Measurements from ENCODE around the gene EIF5A.

Gene EIF5A

GRCh38 chr17:7321466-7321865 lies 14.0 kb downstream of the EIF5A start:
- Histone ChIP-seq H3K4ac (ENCODE audit: low read depth, low read length) (no peak overlapping the region), H3K79me1 (ENCODE audit: low read length) (no peaks in the 10 kb centered on the region), H2BK15ac (replicated peaks; ENCODE audit: low read depth) (no peak overlapping the region), H2BK5ac (ENCODE audit: low read length) (no peak overlapping the region), H3K79me2 (ENCODE audit: control insufficient read depth, insufficient read depth, low read length) (no peaks in the 10 kb centered on the region), H3K23ac (ENCODE audit: low read length) (no peak overlapping the region), H4K8ac (ENCODE audit: low read depth, low read length) (no peak overlapping the region), H3K4me3 (ENCODE audit: low read length) (no peak overlapping the region), H2BK120ac (ENCODE audit: low read depth, low read length) (no peak overlapping the region), H3K4me2 (ENCODE audit: low read length) (no peak overlapping the region), H3K56ac (ENCODE audit: low read length) (no peak overlapping the region), H3K27ac (ENCODE audit: low read depth, low read length) (no peak overlapping the region), H3K9ac (ENCODE audit: low read length) (no peak overlapping the region), H3K27me3 (ENCODE audit: insufficient read depth, low read length, poor library complexity) (no peaks in the 10 kb centered on the region), H2AK5ac (ENCODE audit: low read length) (no peak overlapping the region), H4K5ac (ENCODE audit: low read length) (no peak overlapping the region), H3K4me1 (ENCODE audit: control insufficient read depth, low read depth, low read length) (no peaks in the 10 kb centered on the region), H3K18ac (ENCODE audit: low read length) (no peak overlapping the region), H3K36me3 (ENCODE audit: control insufficient read depth, insufficient read depth, low read length) (peaks cover 18% of the 10 kb centered on the region)
- WGBS (ENCODE audit: extremely low coverage, insufficient coverage, low lambda C conversion rate) = no CpG with 5 or more reads among the region's 15 CpGs
- no peak for DNase-seq

GRCh38 chr17:7322520-7323194 lies 15.2 kb downstream of the EIF5A start:
- DNase-seq = no peak
- H3K27ac ChIP-seq (ENCODE audit: low read depth, low read length) = no peak overlapping the region
- no peak overlapping the region for H2BK15ac ChIP-seq (replicated peaks; ENCODE audit: low read depth)
- no peak overlapping the region for H3K18ac ChIP-seq (ENCODE audit: low read length)
- no peaks in the 10 kb centered on the region for H3K4me1 ChIP-seq (ENCODE audit: control insufficient read depth, low read depth, low read length)
- peaks cover 2% of the 10 kb centered on the region for H3K79me1 ChIP-seq (ENCODE audit: low read length)
- no peak overlapping the region for H3K4me2 ChIP-seq (ENCODE audit: low read length)
- H3K79me2 ChIP-seq (ENCODE audit: control insufficient read depth, insufficient read depth, low read length) = peaks cover 2% of the 10 kb centered on the region
- no peak overlapping the region for H3K4ac ChIP-seq (ENCODE audit: low read depth, low read length)
- peaks cover 16% of the 10 kb centered on the region for H3K36me3 ChIP-seq (ENCODE audit: control insufficient read depth, insufficient read depth, low read length)
- H3K23ac ChIP-seq (ENCODE audit: low read length) = no peak overlapping the region
- H3K56ac ChIP-seq (ENCODE audit: low read length) = no peak overlapping the region
- no peak overlapping the region for H4K8ac ChIP-seq (ENCODE audit: low read depth, low read length)
- H4K5ac ChIP-seq (ENCODE audit: low read length) = no peak overlapping the region
- H3K9ac ChIP-seq (ENCODE audit: low read length) = no peak overlapping the region
- H3K27me3 ChIP-seq (ENCODE audit: insufficient read depth, low read length, poor library complexity) = no peaks in the 10 kb centered on the region
- no peak overlapping the region for H2AK5ac ChIP-seq (ENCODE audit: low read length)
- no peak overlapping the region for H2BK120ac ChIP-seq (ENCODE audit: low read depth, low read length)
- H3K4me3 ChIP-seq (ENCODE audit: low read length) = no peak overlapping the region
- no peak overlapping the region for H2BK5ac ChIP-seq (ENCODE audit: low read length)
- no CpG with 5 or more reads among the region's 22 CpGs for WGBS (ENCODE audit: extremely low coverage, insufficient coverage, low lambda C conversion rate)

GRCh38 chr17:7323731-7324437 lies 16.5 kb downstream of the EIF5A start:
- H4K5ac ChIP-seq (ENCODE audit: low read length) = no peak overlapping the region
- no peak overlapping the region for H3K27ac ChIP-seq (ENCODE audit: low read depth, low read length)
- H3K18ac ChIP-seq (ENCODE audit: low read length) = no peak overlapping the region
- no peaks in the 10 kb centered on the region for H3K4me1 ChIP-seq (ENCODE audit: control insufficient read depth, low read depth, low read length)
- H2BK15ac ChIP-seq (replicated peaks; ENCODE audit: low read depth) = no peak overlapping the region
- no peak overlapping the region for H3K4ac ChIP-seq (ENCODE audit: low read depth, low read length)
- peaks cover 11% of the 10 kb centered on the region for H3K79me1 ChIP-seq (ENCODE audit: low read length)
- no peak overlapping the region for H2AK5ac ChIP-seq (ENCODE audit: low read length)
- no peak overlapping the region for H2BK5ac ChIP-seq (ENCODE audit: low read length)
- no peak overlapping the region for H3K4me2 ChIP-seq (ENCODE audit: low read length)
- no peak overlapping the region for H3K4me3 ChIP-seq (ENCODE audit: low read length)
- no peak overlapping the region for H2BK120ac ChIP-seq (ENCODE audit: low read depth, low read length)
- no peak overlapping the region for H4K8ac ChIP-seq (ENCODE audit: low read depth, low read length)
- H3K23ac ChIP-seq (ENCODE audit: low read length) = no peak overlapping the region
- WGBS (ENCODE audit: extremely low coverage, insufficient coverage, low lambda C conversion rate) = no CpG with 5 or more reads among the region's 39 CpGs
- H3K27me3 ChIP-seq (ENCODE audit: insufficient read depth, low read length, poor library complexity) = no peaks in the 10 kb centered on the region
- no peak overlapping the region for H3K9ac ChIP-seq (ENCODE audit: low read length)
- peaks cover 13% of the 10 kb centered on the region for H3K79me2 ChIP-seq (ENCODE audit: control insufficient read depth, insufficient read depth, low read length)
- DNase-seq = peak; percentile 68
- H3K36me3 ChIP-seq (ENCODE audit: control insufficient read depth, insufficient read depth, low read length) = peaks cover 16% of the 10 kb centered on the region
- H3K56ac ChIP-seq (ENCODE audit: low read length) = no peak overlapping the region

GRCh38 chr17:7324438-7324779 lies 17.0 kb downstream of the EIF5A start:
- no peak overlapping the region for H3K4ac ChIP-seq (ENCODE audit: low read depth, low read length)
- no peak for DNase-seq
- H3K4me3 ChIP-seq (ENCODE audit: low read length) = no peak overlapping the region
- H4K8ac ChIP-seq (ENCODE audit: low read depth, low read length) = no peak overlapping the region
- H3K27me3 ChIP-seq (ENCODE audit: insufficient read depth, low read length, poor library complexity) = no peaks in the 10 kb centered on the region
- H4K5ac ChIP-seq (ENCODE audit: low read length) = no peak overlapping the region
- no peaks in the 10 kb centered on the region for H3K4me1 ChIP-seq (ENCODE audit: control insufficient read depth, low read depth, low read length)
- no peak overlapping the region for H3K56ac ChIP-seq (ENCODE audit: low read length)
- no peak overlapping the region for H3K23ac ChIP-seq (ENCODE audit: low read length)
- no CpG with 5 or more reads among the region's 3 CpGs for WGBS (ENCODE audit: extremely low coverage, insufficient coverage, low lambda C conversion rate)
- no peak overlapping the region for H2BK120ac ChIP-seq (ENCODE audit: low read depth, low read length)
- no peak overlapping the region for H3K9ac ChIP-seq (ENCODE audit: low read length)
- H3K27ac ChIP-seq (ENCODE audit: low read depth, low read length) = no peak overlapping the region
- no peak overlapping the region for H2AK5ac ChIP-seq (ENCODE audit: low read length)
- H2BK5ac ChIP-seq (ENCODE audit: low read length) = no peak overlapping the region
- no peak overlapping the region for H2BK15ac ChIP-seq (replicated peaks; ENCODE audit: low read depth)
- peaks cover 11% of the 10 kb centered on the region for H3K79me1 ChIP-seq (ENCODE audit: low read length)
- H3K4me2 ChIP-seq (ENCODE audit: low read length) = no peak overlapping the region
- H3K18ac ChIP-seq (ENCODE audit: low read length) = no peak overlapping the region
- H3K36me3 ChIP-seq (ENCODE audit: control insufficient read depth, insufficient read depth, low read length) = peaks cover 16% of the 10 kb centered on the region
- peaks cover 13% of the 10 kb centered on the region for H3K79me2 ChIP-seq (ENCODE audit: control insufficient read depth, insufficient read depth, low read length)

- peaks cover 13% of the 10 kb centered on the region for H3K79me2 ChIP-seq (ENCODE audit: control insufficient read depth, insufficient read depth, low read length)
- H4K5ac ChIP-seq (ENCODE audit: low read length) = no peak overlapping the region
- H3K4me1 ChIP-seq (ENCODE audit: control insufficient read depth, low read depth, low read length) = no peaks in the 10 kb centered on the region
- H3K27ac ChIP-seq (ENCODE audit: low read depth, low read length) = no peak overlapping the region
- no peak overlapping the region for H3K4ac ChIP-seq (ENCODE audit: low read depth, low read length)
- no peak overlapping the region for H2BK5ac ChIP-seq (ENCODE audit: low read length)
- no peak overlapping the region for H4K8ac ChIP-seq (ENCODE audit: low read depth, low read length)
- H3K23ac ChIP-seq (ENCODE audit: low read length) = no peak overlapping the region
- no peak overlapping the region for H2BK120ac ChIP-seq (ENCODE audit: low read depth, low read length)
- no peak for DNase-seq
- H3K9ac ChIP-seq (ENCODE audit: low read length) = no peak overlapping the region
- peaks cover 11% of the 10 kb centered on the region for H3K79me1 ChIP-seq (ENCODE audit: low read length)
- peaks cover 16% of the 10 kb centered on the region for H3K36me3 ChIP-seq (ENCODE audit: control insufficient read depth, insufficient read depth, low read length)
- no peak overlapping the region for H3K56ac ChIP-seq (ENCODE audit: low read length)
- H3K27me3 ChIP-seq (ENCODE audit: insufficient read depth, low read length, poor library complexity) = no peaks in the 10 kb centered on the region
- no peak overlapping the region for H2BK15ac ChIP-seq (replicated peaks; ENCODE audit: low read depth)
- WGBS (ENCODE audit: extremely low coverage, insufficient coverage, low lambda C conversion rate) = no CpG with 5 or more reads among the region's 19 CpGs
- H3K4me3 ChIP-seq (ENCODE audit: low read length) = no peak overlapping the region
- H3K4me2 ChIP-seq (ENCODE audit: low read length) = no peak overlapping the region
- H2AK5ac ChIP-seq (ENCODE audit: low read length) = no peak overlapping the region
- no peak overlapping the region for H3K18ac ChIP-seq (ENCODE audit: low read length)
These were observed 17.7 kb downstream of the EIF5A start for GRCh38 chr17:7325031-7325528.

All from mesendoderm (in vitro differentiated cells).